Keratinocyte (primary cell): ENCODE data around the gene CDK14.

Experiments used
- EZH2 ChIP-seq: IDR thresholded peaks from one replicate; pipeline ENCODE4 v1.6.1; 2012; ENCODE audit warnings: inconsistent platforms, mild to moderate bottlenecking, low read length, moderate library complexity
- TF ChIP-seq, protein P1 (sequence below), 3 experiments: IDR thresholded peaks in 1 of 3; conservative IDR thresholded peaks in 1 of 3; optimal IDR thresholded peaks in 1 of 3; 2 replicates in 2 of 3; 3 replicates in 1 of 3; pipeline versions ENCODE3 to v1.5.1; 2011; ENCODE audit warnings: low read length in 3 of 3, mild to moderate bottlenecking in 3 of 3, moderate library complexity in 2 of 3, control low read depth in 1 of 3, inconsistent platforms in 1 of 3; ENCODE audit not compliant: insufficient read depth in 2 of 3; ENCODE audit errors: extremely low read depth in 1 of 3

DNA sequence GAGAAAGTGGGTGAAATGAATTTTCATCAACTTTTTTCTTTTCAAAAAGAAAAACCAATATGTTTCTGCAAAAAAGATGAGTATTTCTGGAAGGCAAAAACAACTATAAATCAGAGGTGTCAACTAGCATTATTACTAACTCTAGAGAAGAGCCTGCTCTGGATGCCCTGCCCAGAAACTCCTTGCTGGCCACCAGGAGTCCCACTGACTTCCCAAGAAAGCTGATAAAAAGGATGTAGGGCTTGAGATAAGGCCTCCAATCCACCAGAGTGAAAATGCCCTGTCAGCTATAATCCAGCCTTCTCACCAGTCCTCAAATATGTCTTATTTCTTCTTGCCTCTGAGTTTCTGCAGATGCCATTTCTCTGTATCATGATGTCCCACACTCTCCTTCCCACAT lies 651.4 kb downstream of the CDK14 start:
- TF ChIP-seq, protein P1, sequence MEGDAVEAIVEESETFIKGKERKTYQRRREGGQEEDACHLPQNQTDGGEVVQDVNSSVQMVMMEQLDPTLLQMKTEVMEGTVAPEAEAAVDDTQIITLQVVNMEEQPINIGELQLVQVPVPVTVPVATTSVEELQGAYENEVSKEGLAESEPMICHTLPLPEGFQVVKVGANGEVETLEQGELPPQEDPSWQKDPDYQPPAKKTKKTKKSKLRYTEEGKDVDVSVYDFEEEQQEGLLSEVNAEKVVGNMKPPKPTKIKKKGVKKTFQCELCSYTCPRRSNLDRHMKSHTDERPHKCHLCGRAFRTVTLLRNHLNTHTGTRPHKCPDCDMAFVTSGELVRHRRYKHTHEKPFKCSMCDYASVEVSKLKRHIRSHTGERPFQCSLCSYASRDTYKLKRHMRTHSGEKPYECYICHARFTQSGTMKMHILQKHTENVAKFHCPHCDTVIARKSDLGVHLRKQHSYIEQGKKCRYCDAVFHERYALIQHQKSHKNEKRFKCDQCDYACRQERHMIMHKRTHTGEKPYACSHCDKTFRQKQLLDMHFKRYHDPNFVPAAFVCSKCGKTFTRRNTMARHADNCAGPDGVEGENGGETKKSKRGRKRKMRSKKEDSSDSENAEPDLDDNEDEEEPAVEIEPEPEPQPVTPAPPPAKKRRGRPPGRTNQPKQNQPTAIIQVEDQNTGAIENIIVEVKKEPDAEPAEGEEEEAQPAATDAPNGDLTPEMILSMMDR (optimal IDR thresholded peaks at IDR 0.05 in 1 of 3, IDR thresholded peaks at IDR 0.05 in 1 of 3, conservative IDR thresholded peaks at IDR 0.05 in 1 of 3; ENCODE audit: extremely low read depth in 1 of 3, insufficient read depth in 2 of 3, low read length in 3 of 3) = no peak
- TF ChIP-seq EZH2 = no peak
